Activated CD4-positive, alpha-beta T cell treated with anti-CD3 and anti-CD28 coated beads, Interleukin-2, Interleukin-6, amounts not matched to agents 100 ng/mL and 50 ng/mL, durations not matched to agents 16 hours and 8 hours (primary cell): ENCODE data around the gene GLRX3.
"Not testable (repeated sequence)": the region's sequence is repeated elsewhere in the genome, so short reads cannot be mapped to it uniquely, and the experiment has no call there.

ENCODE experiments used
- DNase-seq: peaks from one replicate; pipeline ENCODE4 v3.0.0-alpha.2; 2020

GLRX3 gene

DNA sequence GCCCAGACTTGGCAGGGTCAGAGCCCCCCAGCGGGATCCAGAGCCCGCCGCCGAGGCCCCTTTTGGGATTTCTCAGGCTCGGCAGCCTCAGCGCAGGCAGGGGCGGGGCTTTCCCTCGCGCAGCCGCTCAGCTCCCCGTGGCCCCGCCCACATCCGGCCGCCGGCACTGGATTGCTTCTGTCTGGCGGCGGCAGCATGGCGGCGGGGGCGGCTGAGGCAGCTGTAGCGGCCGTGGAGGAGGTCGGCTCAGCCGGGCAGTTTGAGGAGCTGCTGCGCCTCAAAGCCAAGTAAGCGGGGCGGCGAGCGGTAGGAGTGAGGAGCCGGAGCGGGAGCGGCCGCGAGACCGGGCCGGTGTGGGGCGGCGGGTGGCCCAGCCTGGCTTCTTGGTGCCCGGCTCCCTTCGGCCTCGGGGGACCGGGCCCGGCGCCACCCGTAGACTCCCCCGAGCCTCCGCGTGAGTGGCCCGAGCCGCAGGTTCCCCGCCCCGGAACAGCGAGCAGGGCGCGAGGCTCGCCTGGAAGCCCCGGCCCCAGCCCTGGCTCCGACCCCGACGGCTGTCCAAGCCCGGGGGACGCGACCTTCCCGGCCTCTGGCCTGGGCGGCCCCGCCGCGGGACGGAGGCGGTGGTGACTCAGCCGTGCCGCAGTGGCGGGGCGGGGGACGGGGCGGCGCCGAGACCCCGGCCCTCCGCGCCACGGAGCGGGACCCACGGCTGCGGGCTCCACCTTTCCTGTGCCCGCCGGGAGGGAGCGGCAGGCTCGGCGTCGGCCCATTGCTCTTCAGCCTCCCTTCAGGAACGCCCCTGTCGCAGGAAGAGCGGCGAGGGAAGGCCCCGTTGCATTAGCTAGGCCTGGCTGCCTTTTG lies at the start of gene GLRX3:
TSS of gene GLRX3 (plus strand) at position 166 of the 864 bp plus-strand sequence. CDS start at position 196, 30 bp downstream.
- peak; percentile 92 for DNase-seq

DNA sequence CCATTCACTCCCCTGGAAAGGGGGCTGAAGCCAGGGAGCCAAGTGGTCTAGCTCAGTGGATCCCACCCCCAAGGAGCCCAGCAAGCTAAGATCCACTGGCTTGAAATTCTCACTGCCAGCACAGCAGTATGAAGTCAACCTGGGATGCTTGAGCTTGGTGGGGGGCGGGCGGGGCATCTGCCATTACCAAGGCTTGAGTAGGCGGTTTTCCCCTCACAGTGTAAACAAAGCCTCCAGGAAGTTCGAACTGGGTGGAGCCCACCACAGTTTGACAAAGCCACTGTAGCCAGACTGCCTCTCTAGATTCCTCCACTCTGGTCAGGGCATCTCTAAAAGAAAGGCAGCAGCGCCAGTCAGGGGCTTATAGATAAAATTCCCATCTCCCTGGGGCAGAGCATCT lies 45.6 kb upstream of the GLRX3 start:
- not testable (repeated sequence) for DNase-seq

DNA sequence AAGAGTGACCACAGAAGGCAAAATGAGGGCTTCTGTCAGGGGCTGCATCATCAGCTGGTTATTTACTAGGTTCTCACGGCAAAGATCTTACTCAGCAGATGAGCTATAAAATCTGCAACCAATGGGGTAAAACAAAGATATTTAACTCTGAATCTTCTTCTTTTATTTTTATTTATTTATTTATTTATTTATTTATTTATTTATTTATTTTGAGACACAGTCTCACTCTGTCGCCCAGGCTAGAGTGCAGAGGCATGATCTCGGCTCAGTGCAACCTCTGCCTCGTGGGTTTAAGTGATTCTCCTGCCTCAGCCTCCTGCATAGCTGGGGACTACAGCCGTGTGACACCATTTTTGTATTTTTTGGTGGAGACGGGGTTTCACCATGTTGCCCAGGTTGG lies 36.8 kb upstream of the GLRX3 start:
- DNase-seq = no peak

DNA sequence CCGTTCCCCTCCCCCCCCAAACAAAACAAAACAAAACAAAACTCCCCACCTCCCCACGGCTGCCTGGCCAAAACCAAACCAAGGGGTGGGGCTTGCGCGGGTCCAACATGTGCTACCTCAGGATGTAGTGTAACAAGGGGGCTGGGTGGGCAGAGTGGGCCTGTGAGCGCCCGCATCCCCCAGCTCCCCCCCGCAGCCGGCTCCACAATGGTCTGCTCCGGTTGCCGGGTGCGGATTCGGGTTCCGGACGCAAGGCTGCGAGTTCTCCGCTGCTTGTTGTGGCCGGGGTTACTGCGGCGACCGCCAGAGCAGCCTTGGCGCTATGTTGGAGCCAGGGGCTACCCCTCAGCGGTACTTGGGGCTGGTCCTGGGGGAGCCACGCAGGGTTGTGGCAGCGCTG lies 30.5 kb upstream of the GLRX3 start:
- DNase-seq = no peak

DNA sequence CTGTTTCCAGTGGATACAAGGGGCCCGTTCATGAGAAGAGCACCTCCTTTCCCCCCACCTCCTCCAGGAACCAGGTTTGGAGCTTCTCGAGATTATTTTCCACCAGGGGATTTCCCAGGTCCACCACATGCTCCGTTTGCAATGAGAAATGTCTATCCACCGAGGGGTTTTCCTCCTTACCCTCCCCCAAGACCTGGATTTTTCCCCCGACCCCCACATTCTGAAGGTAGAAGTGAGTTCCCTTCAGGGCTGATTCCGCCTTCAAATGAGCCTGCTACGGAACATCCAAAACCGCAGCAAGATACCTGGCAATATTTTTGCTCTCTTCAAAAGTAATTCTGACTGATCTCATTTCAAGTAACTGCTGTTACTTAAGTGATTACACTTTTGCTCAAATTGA lies 28.0 kb upstream of the GLRX3 start:
- peak; percentile 49 for DNase-seq

DNA sequence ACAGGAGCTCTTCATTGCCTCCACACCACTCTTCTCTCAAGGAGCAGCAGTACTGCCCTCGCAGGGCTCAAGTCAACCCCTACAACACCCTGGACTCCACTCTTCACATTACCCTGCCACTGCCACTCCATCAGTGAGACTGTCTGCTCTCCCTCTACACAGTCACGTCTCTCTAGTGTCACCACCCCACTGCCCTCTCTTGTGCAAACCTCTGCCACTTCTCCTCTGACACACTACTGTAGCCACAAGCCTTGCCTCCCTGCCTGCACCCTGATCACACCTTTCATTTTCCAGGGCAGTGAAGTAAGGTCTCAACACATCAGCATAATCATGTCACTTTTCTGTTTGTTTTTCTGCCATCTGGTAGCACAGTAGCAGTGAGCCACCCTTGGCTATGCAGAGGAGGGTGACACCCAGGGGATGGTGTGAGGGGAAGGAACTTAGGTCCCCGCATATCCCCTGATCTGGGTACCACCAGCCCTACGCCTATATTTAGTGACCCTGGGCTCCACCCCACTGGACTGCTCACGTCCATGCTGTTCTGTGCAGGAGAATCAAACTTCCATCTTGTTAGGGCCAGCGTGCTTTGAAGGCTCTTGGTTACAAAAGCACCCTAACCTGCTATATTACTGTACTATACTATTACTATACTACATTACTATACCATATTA lies 27.1 kb upstream of the GLRX3 start:
- DNase-seq = peak; percentile 70

DNA sequence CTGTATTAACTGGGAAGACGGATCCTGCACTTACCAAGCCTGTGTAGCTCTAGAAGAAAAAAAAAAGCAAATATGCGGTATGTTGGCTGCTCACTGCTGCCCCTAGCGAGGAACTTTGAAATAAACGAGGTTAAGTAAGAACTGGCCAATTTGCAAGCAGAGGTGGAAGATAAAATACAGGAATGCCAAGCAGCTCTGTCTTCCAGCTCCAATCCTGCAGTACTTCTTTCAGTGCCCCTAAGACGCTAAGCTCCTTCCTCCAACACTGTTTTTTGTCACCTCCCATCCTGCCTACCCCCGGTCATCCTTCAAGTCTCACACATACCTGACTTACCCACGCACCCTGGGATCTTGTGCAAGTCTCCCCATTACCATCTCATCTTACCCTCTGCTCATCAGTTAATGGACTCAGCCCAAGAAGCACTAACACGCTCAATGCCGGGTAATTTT lies 26.4 kb upstream of the GLRX3 start:
- DNase-seq = peak; percentile 80

DNA sequence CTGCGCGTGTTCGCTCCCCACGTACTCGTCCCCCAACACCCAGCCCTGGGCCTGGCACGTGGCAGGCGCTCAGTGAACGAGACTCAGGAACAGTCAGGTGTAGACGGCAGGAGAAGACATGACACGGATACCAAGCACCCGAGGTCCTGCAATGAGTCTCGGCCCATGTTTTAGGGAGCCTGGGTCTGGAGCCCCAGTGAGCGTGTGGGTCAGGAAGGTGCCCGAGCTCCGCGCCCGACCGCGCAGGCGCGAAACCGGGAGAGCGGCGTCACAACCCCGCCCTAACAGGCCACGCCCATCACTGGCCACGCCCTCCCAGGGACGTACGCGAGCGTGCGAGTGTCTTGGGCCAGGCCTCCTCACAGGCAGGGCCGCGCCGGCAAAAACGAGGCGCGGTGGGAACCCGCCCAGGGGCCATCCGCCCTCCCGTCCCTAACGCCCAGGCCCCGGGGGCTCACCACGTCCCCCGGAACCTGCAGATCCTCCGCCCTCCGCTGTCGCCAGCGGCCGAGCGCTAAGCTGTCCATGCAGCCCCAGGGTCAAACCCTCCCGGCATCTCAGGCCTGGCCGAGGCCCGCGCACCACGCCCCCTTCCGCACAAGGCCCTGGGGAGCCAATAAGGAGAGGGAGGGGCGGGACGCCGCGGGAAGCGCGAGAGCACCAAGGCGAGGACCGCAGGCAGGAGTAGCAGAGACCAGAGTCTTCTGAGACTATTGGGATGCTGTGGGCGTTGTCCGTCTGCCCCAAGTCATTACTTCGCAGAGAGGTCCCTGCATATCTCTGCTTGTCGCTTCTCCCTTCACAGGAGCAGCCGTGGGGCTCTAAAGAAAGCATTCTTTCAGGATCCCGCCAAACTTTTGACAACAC lies 25.7 kb upstream of the GLRX3 start, which contains the start of gene C10orf143:
TSS of gene C10orf143 (minus strand) at position 585 of the 867 bp plus-strand sequence. CDS start at position 527, 58 bp downstream.
- peak; percentile 98 for DNase-seq

DNA sequence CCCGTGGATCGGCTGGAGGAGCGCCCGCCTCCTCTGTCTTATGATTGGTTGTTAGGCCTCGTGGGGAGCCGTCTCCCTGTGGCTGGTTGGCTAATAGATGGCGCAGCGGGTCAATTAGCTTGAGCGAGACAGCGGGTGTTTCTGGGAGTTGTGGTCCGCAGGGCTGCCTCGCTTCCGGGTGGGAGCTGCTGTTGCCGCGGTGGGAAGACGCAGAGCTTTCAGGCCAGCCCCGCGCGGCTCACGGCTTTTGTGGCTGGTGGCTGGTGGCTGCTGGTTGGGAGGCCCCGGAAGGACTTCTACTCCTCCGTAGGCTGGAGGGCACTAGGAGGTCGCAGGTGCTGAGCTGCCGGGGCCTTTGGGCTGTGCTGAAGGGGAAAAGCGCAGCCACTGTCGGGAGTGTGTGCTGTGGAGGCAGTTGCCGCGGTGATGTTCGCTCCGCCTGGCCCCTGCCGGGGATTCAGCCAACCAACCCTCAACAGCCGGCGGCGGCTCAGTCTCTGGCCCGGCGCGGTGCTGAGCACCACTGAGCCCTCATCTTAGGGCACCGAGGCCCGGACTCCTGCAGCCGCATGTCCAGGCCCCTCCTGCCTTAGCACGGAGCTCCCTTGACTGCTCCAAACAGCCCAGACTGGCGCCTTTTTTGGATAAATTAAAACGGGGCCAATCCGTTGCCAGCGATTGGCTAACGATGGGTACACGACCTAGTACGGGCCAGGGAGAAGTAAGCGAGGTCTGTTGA lies 24.9 kb upstream of the GLRX3 start:
- DNase-seq = peak; percentile 97

DNA sequence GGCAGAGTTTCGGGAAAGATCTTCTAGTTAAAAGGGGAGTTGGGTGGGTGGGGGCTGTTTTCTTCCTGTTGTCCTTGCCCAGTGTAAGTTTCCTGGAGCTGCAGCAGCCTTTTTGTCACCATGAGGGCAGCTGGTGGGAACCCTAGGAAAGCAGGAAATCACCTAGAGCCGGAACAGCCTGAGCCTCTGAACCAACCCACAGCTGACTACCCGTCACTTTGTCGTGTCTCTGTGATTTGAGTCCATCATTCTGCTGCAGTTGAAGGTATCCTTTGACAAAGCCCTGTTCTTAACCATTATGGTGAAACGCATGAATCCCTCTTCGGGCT lies 24.4 kb upstream of the GLRX3 start:
- peak; percentile 61 for DNase-seq

DNA sequence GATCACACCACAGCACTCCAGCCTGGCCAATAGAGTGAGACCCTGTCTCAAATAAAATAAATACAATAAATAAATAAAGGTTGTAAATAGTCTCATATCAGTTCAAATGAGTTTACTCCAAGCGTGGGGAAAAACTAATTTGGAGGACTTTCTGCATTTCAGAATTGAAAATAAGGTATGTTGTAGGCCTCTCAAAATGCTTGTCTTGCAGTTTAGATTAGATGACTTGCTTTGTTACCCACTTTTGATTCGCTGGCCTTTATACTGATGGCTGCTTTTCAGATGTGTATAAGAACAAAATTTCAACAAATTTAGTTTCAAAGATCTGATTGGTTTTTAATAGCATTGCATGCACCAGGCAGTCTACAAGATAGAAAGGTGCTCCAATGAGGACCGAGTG lies 23.4 kb upstream of the GLRX3 start:
- no peak for DNase-seq

DNA sequence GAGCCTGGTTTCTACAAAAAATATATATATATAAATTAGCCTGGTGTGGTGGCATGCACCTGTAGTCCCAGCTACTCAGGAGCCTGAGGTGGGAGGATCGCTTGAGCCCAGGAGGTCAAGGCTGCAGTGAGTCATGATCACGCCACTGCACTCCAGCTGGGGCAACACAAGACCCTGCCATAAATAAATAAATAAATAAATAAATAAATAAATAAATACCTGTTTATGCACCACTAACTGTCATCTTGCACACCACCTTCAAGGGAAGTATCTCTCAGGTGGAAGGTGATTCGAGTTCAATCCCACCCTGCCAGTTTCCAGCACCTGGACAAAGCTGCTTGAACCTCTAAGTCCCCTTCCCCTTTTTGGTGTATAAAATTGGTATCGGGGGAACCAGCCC lies 19.2 kb upstream of the GLRX3 start:
- DNase-seq = not testable (repeated sequence)

DNA sequence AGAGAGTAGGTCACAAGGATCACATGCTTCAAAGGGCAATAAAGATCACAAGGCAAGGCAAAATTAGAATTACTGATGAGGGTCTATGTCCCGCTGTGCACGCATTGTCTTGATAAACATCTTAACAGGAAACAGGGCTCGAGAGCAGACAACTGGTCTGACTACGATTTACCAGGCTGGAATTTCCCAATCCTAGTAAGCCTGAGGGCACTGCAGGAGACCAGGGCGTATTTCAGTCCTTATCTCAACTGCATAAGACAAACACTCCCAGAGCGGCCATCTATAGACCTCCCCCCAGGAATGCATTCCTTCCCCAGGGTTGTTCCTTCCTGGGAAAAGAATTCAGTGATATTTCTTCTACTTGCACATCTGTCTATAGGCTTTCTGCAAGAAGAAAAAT lies 18.7 kb upstream of the GLRX3 start:
- DNase-seq = not testable (repeated sequence)

DNA sequence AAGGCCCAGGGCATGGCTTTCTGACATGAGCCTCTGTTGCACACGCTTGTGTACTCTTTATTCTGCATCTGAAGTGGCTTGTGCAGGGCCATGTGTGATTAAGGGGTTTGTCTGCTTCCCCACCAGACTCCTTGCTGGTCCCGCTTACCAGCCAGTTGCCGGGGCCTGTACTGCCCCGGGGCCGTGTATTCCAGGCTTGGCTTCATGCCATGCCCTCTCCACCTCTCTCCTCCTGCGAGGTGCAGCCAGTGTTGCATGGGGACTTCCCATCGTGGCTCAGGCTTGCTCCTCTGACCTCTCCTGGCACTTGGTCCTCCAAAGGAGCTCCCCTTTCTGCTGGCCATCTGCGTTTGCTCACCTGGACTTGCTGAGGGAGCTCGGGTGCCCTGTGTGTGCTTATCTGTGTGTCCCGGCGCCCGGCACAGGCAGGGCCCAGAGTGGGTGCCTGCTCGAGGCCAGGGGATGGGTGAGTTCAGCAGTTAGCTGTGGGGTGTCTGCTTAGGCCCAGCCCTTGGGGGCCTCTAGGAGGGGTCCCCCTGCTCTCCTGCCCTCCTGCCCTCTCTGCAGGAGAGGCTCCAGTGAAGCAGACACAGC lies 14.6 kb upstream of the GLRX3 start:
- no peak for DNase-seq

DNA sequence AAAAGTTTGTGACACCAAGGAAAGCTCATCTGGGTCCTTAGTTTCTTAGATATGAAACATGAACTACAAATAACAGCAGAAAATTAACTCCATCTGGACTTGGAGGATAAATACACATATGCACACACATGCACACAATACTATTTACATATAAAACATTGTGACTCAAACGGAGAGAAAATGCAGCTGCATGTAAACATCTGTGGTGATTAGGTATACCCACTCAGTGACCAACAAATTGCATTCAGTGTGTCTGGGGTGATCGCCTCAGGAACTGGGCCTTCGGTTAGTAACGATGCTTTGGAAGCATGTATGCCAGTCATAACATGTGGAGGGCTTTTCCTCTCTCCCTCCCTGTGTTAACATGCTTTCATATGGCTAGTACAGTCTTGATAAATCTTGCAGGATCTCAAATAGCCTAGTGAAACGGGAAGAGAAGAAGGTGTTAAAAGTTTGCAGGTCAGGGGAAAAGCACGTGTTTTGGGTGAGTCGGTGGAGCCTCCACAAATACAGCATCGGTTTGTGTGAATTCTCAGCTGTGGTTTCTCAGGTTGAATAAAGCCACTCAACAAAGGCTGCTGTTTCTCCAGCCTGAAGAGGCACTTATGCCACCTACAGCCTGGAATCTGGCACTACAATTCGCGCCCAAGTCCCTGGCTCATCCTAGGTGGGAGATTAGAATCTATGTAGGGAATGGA lies 8.7 kb upstream of the GLRX3 start:
- peak; percentile 86 for DNase-seq

DNA sequence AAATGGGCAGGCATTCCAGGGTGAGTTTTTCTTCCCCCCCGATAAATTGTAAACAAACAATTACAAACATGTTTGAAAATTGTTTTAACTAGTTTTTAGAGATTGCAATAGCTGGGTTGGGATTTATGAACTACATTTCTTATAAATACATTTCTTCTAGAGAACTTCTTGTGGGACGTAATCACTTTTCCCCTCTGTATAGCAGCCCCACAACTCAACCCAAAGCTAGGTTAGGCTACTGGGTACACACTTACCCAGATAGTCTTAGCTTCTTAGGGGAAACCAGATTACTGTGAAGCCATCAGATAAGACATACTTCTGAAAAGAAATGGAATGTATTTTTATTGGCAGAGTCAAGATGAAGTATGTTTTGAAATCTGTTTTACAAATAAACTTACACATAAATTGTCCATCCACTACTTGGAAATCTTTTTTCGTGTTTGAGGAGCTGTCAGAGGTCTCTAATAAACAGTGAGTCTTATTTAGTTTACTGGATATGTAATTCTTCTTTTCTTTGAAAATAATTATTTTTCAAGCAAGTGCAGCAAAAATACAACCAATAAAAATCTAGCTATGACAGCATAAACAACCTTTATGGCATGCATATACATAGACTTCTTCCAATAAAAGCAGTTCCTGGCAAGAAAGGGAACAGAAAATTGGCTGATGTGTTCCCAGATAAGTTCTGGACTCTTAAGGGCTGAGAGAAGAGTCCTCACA lies 8.0 kb upstream of the GLRX3 start:
- no peak for DNase-seq

DNA sequence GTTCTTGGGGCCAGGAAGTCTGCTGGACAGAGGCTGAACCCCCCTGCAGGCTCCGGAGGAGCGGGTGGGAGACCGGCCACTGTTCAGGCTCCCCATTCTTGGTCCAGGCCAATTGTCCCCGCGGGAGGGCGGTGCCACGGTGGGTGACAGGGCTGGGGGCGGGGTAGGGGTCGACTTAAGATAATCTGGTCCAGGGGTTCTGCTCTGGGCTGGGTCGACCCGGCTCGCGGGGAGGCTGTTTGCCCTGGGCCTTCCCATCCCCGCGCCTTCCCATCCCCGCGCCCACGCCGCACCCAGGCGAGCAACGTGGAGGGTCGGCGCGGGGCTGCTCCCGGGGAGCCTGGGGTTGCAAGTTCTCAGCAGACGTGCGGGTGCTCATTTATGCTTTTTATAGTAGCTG lies 7.3 kb upstream of the GLRX3 start:
- DNase-seq = no peak

DNA sequence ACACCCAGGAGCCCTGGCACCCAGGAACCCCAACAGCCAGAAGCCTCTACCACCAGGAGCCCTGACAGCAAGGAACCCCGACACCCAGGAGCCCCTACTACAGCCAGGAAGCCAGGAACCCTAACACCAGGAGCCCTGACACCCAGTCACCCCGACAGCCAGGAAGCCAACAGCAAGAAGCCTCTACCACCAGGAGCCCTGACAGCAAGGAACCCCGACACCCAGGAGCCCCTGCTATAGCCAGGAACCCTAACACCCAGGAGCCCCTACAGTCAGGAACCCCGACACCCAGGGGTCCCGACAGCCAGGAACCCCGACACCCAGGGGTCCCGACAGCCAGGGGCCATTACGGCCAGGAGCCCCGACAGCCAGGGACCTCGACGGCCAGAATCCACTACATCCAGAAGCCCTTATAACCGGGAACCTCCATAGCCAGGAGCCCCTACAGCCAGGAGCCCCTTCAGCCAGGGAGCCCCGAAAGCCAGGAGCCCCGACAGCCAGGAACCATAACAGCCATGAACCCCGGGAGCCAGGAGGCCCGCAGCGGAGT lies 440 bp upstream of the GLRX3 start:
- no peak for DNase-seq

DNA sequence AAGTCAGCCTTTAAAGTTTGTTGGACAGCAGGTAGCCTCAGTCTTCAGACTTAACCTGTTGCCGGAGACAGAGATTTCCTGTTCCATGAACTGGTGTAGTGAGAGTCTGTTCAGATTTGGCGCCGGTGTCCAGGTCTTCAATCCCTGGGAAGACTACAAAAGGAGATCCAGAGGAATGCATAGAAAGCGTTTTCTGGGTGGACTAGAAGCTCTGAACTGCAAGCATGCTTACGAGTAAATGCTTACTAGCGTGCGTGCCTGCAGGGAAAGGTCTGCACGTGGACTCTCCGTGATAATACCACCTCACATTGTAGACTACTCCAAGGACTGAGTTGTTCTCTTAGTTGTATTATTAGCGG lies 878 bp downstream of the GLRX3 start:
- DNase-seq = no peak

DNA sequence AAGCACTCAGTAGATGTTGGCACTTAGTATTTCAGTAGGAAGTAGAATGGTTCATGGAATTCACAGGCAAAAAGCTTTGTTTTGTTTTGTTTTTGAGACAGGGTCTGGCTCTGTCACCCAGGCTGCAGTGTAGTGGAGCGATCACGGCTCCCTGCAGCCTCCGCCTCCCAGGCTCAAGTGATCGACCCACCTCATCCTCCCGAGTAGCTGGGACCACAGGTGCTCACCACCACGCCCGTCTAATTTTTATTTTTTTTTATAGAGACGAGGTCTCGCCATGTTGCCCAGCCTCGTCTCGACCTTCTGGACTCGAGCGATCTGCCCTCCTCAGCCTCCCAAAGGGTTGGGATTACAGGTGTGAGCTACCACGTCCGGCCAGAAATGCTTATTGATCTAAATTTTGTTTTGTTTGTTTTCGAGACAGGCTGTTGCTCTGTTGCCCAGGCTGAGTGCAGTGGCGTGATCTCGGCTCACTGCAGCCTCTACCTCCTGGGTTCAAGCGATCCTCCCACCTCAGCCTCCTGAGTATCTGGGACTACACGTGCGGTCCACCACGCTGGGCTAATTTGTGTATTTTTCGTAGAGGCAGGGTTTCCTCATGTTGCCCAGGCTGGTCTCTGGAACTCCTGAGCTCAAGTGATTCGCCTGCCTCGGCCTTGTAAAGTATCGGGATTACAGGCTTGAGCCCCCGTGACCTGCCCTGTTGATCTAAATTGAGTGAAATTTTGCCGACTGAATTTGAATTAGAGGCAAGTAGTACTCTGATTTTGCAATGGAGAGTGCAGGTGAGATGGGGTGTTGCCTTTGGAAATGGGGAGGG lies 1.7 kb downstream of the GLRX3 start:
- DNase-seq = no peak
